Measurements from ENCODE around the gene HS1BP3. TPM values are rescaled to one million over a fixed set of nuclear protein-coding genes. Genes with fewer than 3 reads are reported as not detected.

HS1BP3 gene
- total RNA-seq, 4 donors from 2014 or later, result 30.8 to 42.7 (median 41.7) TPM

DNA sequence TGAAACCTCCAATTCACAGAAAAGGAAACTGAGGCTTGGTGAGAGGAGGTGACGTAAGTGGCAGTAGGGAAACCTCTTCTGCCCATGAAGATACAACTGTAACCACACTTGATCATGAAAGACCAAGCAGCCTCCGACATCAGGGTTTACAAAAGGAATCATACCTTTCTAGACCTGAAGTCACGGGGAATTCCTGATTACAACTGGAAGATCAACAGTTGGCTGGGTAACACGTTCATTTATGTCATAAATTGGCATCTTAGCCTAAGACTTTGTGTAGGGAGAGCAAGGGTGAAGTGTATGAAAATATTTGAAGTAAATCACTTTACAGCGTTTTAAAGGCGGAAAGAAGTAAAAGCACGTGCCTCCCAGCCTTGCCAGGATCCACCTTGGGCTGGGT lies 922 bp downstream of the HS1BP3 start:
- intact Hi-C loops (cut with DNase I), result loop anchor here (10.0 kb wide), 2 partner anchors 245 to 515 kb away; no protein-coding TSS in a partner anchor
- DNase-seq, result no peak
- H3K27ac ChIP-seq, result peak overlapping the region in 2 of 3 donors; percentile 91 to 98
- peak overlapping the region in 2 of 3 donors; percentile 93 for H3K4me3 ChIP-seq (replicated peaks in 1 of 3)
- H3K4me1 ChIP-seq, result peaks cover 25 to 31% of the 10 kb centered on the region in 2 donors
- H3K9me3 ChIP-seq, result no peaks in the 10 kb centered on the region
- WGBS, 2 donors, result 79 to 81% methylated on average over 7 of the region's 7 CpGs
- no peaks in the 10 kb centered on the region for H3K27me3 ChIP-seq
- peaks cover 1 to 3% of the 10 kb centered on the region in 2 donors for H3K36me3 ChIP-seq
- TF ChIP-seq CTCF (IDR thresholded peaks at IDR 0.05), result no peak
- no peak for TF ChIP-seq POLR2A (IDR thresholded peaks at IDR 0.05)

GRCh38 chr2:20649576-20649975 lies 1.3 kb downstream of the HS1BP3 start:
- peaks cover 2 to 7% of the 10 kb centered on the region in 2 donors for H3K36me3 ChIP-seq
- no peaks in the 10 kb centered on the region for H3K27me3 ChIP-seq
- H3K4me3 ChIP-seq (replicated peaks in 1 of 3), result peak overlapping the region in 1 of 3 donors; percentile 93
- 85 to 89% methylated on average over 11 of the region's 11 CpGs for WGBS, 2 donors
- peak overlapping the region in 1 of 3 donors; percentile 91 for H3K27ac ChIP-seq
- peak; percentile 37 to 41 for DNase-seq
- no peaks in the 10 kb centered on the region for H3K9me3 ChIP-seq
- TF ChIP-seq CTCF (IDR thresholded peaks at IDR 0.05) (no peak), POLR2A (IDR thresholded peaks at IDR 0.05) (no peak)
- peaks cover 25 to 31% of the 10 kb centered on the region in 2 donors for H3K4me1 ChIP-seq
- intact Hi-C loops (cut with DNase I), result loop anchor here (10.0 kb wide), 2 partner anchors 245 to 515 kb away; no protein-coding TSS in a partner anchor

DNA sequence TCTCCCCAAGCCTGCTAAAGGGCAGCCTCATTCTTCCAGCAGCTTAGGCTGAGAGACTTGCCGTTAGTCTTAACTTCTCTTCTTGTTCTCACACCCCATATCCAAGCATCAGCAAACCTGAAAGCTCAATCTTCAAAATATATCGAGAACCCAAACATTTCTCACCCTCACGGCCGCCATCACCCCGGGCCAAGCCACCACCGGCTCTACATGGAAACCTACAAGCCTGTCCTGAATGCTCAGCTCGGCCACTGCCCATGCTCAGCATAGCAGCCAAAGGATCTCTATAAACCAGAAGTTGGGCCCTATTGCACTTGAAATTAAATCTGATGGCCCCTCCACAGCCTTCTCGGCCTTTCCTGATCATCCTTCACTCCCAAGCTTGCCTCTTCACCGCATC lies 2.1 kb downstream of the HS1BP3 start:
- H3K4me3 ChIP-seq (replicated peaks in 1 of 3), result no peak overlapping the region
- no peak for TF ChIP-seq CTCF (IDR thresholded peaks at IDR 0.05)
- no peak for TF ChIP-seq POLR2A (IDR thresholded peaks at IDR 0.05)
- H3K36me3 ChIP-seq, result peaks cover 2 to 10% of the 10 kb centered on the region in 2 donors
- H3K9me3 ChIP-seq, result no peaks in the 10 kb centered on the region
- intact Hi-C loops (cut with DNase I), result loop anchor here (10.0 kb wide), 2 partner anchors 244 to 514 kb away; no protein-coding TSS in a partner anchor
- peaks cover 25 to 31% of the 10 kb centered on the region in 2 donors for H3K4me1 ChIP-seq
- 93 to 96% methylated on average over 9 of the region's 9 CpGs for WGBS, 2 donors
- no peak for DNase-seq
- no peaks in the 10 kb centered on the region for H3K27me3 ChIP-seq
- no peak overlapping the region for H3K27ac ChIP-seq

DNA sequence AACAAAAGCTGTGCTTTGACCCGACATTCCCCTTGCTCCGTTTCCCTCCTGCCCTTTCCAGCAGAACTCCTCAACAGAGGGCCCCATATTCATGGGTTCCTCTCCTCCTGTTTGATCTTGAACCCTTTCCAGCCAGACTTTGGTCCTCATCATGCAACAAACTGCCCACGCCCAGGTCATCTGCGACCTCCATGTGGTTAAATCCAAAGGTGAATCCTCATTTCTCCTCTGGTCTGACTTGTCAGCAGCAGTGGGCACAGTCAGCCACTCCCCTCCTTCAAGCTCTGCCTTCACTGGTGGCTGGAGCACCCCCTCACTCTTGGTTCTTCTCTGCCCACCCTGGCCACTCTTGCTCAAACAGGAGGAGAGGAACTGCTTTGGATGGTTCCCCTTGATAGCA lies 2.7 kb downstream of the HS1BP3 start:
- Histone ChIP-seq H3K9me3 (no peaks in the 10 kb centered on the region), H3K36me3 (peaks cover 7 to 10% of the 10 kb centered on the region in 2 donors), H3K4me3 (replicated peaks in 1 of 3) (no peak overlapping the region), H3K4me1 (peaks cover 25 to 31% of the 10 kb centered on the region in 2 donors), H3K27ac (no peak overlapping the region), H3K27me3 (no peaks in the 10 kb centered on the region)
- intact Hi-C loops (cut with DNase I), result loop anchor here (10.0 kb wide), 2 partner anchors 243 to 513 kb away; no protein-coding TSS in a partner anchor
- DNase-seq, result no peak
- TF ChIP-seq POLR2A (IDR thresholded peaks at IDR 0.05) (no peak), CTCF (IDR thresholded peaks at IDR 0.05) (no peak)
- WGBS, 2 donors, result 79 to 88% methylated on average over 4 of the region's 4 CpGs

- H3K9me3 ChIP-seq, result no peaks in the 10 kb centered on the region
- no peak overlapping the region for H3K27ac ChIP-seq
- peaks cover 25 to 31% of the 10 kb centered on the region in 2 donors for H3K4me1 ChIP-seq
- 84% methylated on average over 5 to 8 of the region's 8 CpGs for WGBS, 2 donors
- no peaks in the 10 kb centered on the region for H3K27me3 ChIP-seq
- no peak overlapping the region for H3K4me3 ChIP-seq (replicated peaks in 1 of 3)
- intact Hi-C loops (cut with DNase I), result loop anchor here (10.0 kb wide), 2 partner anchors 243 to 513 kb away; no protein-coding TSS in a partner anchor
- no peak for TF ChIP-seq POLR2A (IDR thresholded peaks at IDR 0.05)
- peaks cover 8 to 10% of the 10 kb centered on the region in 2 donors for H3K36me3 ChIP-seq
- no peak for DNase-seq
Observed at GRCh38 chr2:20647738-20648137, 3.2 kb downstream of the HS1BP3 start.

All from thyroid gland (tissue), 4 donors.